ENCODE measurements around the gene ACTR2. TPM values are rescaled to one million over a fixed set of nuclear protein-coding genes. Genes with fewer than 3 reads are reported as not detected.

Gene ACTR2
- total and polyA plus RNA-seq, 2 of the 13 experiments (the other 11 are each of a cell fraction or from before 2014, with no cell fraction given) = 51.2 to 100 TPM

GRCh38 chr2:65227456-65228262 is at the start of gene ACTR2 (continued):
- TF ChIP-seq ZGPAT (CRISPR knock-in tag; IDR thresholded peaks at IDR 0.05) (peak; percentile 89; the same call in 1 of the 2 replicates), ZNF460 (CRISPR knock-in tag; IDR thresholded peaks at IDR 0.05; ENCODE audit: borderline replicate concordance) (peak; percentile 46; the same call in 1 of the 2 replicates), CBX5 (CRISPR knock-in tag; IDR thresholded peaks at IDR 0.05; ENCODE audit: borderline replicate concordance) (peak; percentile 57; the same call in 1 of the 2 replicates), ZNF446 (CRISPR knock-in tag; IDR thresholded peaks at IDR 0.05) (peak; percentile 99), ZBTB46 (CRISPR knock-in tag; IDR thresholded peaks at IDR 0.05; ENCODE audit: borderline replicate concordance) (no peak), PAX8 (CRISPR knock-in tag; IDR thresholded peaks at IDR 0.05; ENCODE audit: borderline replicate concordance) (peak; percentile 96; the same call in 1 of the 2 replicates), ZNF883 (CRISPR knock-in tag; IDR thresholded peaks at IDR 0.05; ENCODE audit: not compliant biosample characterization) (peak; percentile 87), RAD51 (IDR thresholded peaks at IDR 0.05; ENCODE audit: borderline replicate concordance) (no peak), ZFAT (CRISPR knock-in tag; conservative IDR thresholded peaks at IDR 0.05) (0 out of 2 replicates have a peak, but pooled peaks have one; percentile 45), WIZ (CRISPR knock-in tag; IDR thresholded peaks at IDR 0.05) (peak; percentile 73; the same call in 1 of the 2 replicates), SMC3 (IDR thresholded peaks at IDR 0.05; ENCODE audit: low read length) (no peak), IRX3 (CRISPR knock-in tag; IDR thresholded peaks at IDR 0.05; ENCODE audit: borderline replicate concordance, low read depth) (peak; percentile 83; the same call in 1 of the 2 replicates), ZNF124 (CRISPR knock-in tag; IDR thresholded peaks at IDR 0.05) (peak; percentile 93), SIX4 (CRISPR knock-in tag; IDR thresholded peaks at IDR 0.05) (peak; percentile 59), DNMT1 (CRISPR knock-in tag; IDR thresholded peaks at IDR 0.05) (peak; percentile 74; the same call in 1 of the 2 replicates), YY1 (IDR thresholded peaks at IDR 0.05; ENCODE audit: insufficient read depth, insufficient replicate concordance, low read depth, low read length) (peak; percentile 97)
- TF ChIP-seq, protein P1, sequence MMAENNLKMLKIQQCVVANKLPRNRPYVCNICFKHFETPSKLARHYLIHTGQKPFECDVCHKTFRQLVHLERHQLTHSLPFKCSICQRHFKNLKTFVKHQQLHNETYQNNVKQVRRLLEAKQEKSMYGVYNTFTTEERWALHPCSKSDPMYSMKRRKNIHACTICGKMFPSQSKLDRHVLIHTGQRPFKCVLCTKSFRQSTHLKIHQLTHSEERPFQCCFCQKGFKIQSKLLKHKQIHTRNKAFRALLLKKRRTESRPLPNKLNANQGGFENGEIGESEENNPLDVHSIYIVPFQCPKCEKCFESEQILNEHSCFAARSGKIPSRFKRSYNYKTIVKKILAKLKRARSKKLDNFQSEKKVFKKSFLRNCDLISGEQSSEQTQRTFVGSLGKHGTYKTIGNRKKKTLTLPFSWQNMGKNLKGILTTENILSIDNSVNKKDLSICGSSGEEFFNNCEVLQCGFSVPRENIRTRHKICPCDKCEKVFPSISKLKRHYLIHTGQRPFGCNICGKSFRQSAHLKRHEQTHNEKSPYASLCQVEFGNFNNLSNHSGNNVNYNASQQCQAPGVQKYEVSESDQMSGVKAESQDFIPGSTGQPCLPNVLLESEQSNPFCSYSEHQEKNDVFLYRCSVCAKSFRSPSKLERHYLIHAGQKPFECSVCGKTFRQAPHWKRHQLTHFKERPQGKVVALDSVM (CRISPR knock-in tag; IDR thresholded peaks at IDR 0.05) = peak; percentile 73
- TF ChIP-seq, protein P2, sequence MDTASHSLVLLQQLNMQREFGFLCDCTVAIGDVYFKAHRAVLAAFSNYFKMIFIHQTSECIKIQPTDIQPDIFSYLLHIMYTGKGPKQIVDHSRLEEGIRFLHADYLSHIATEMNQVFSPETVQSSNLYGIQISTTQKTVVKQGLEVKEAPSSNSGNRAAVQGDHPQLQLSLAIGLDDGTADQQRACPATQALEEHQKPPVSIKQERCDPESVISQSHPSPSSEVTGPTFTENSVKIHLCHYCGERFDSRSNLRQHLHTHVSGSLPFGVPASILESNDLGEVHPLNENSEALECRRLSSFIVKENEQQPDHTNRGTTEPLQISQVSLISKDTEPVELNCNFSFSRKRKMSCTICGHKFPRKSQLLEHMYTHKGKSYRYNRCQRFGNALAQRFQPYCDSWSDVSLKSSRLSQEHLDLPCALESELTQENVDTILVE (CRISPR knock-in tag; IDR thresholded peaks at IDR 0.05) = 0 out of 2 replicates have a peak, but pooled peaks have one; percentile 43
- TF ChIP-seq, protein P3, sequence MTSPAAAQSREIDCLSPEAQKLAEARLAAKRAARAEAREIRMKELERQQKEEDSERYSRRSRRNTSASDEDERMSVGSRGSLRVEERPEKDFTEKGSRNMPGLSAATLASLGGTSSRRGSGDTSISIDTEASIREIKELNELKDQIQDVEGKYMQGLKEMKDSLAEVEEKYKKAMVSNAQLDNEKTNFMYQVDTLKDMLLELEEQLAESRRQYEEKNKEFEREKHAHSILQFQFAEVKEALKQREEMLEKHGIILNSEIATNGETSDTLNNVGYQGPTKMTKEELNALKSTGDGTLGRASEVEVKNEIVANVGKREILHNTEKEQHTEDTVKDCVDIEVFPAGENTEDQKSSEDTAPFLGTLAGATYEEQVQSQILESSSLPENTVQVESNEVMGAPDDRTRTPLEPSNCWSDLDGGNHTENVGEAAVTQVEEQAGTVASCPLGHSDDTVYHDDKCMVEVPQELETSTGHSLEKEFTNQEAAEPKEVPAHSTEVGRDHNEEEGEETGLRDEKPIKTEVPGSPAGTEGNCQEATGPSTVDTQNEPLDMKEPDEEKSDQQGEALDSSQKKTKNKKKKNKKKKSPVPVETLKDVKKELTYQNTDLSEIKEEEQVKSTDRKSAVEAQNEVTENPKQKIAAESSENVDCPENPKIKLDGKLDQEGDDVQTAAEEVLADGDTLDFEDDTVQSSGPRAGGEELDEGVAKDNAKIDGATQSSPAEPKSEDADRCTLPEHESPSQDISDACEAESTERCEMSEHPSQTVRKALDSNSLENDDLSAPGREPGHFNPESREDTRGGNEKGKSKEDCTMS (CRISPR knock-in tag; conservative IDR thresholded peaks at IDR 0.05) = no peak

Data from HepG2 (cell line).